A549 treated with AZD2906 at 1 μM for 4 hours (cell line): ENCODE measurements around the gene SPAG6. TPM values are rescaled to one million over a fixed set of nuclear protein-coding genes. Genes with fewer than 3 reads are reported as not detected.

ENCODE experiments used
- total RNA-seq: library from RNA; stranded (reverse); fragments of 200-300 nt; extraction: Qiagen RNA extraction; gene quantifications from 5 replicates; pipeline ENCODE4 v1.2.3, GENCODE V29; 2022

Gene SPAG6
- total RNA-seq = not detected in 5 replicates

GRCh38 chr10:22345301-22346095 is at the start of gene SPAG6:
Gene SPAG6 (plus strand): TSS chr10:22345496. CDS start chr10:22345612, 116 bp downstream.

GRCh38 chr10:22316286-22317075 is 28.8 kb upstream of the SPAG6 start, which contains the start of gene COMMD3:
Gene COMMD3 (plus strand): TSS chr10:22316388. CDS start chr10:22316418, 30 bp downstream.

GRCh38 chr10:22320591-22321155 is 24.6 kb upstream of the SPAG6 start, which contains the start of gene BMI1:
Gene BMI1 (plus strand): TSS chr10:22321099. CDS start chr10:22326450, 5,351 bp downstream.

Other genes starting within 250 kb of the SPAG6 start
- gene EBLN1, start 127.5 kb upstream of the SPAG6 start, total RNA-seq = 0.05 to 0.09 TPM in 2 of 5 replicates, not detected in the others
- gene COMMD3, start 29.1 kb upstream of the SPAG6 start, total RNA-seq = 41.2 to 48.2 TPM (median 44.6 TPM) in 5 replicates
- gene BMI1, start 24.4 kb upstream of the SPAG6 start, total RNA-seq = 30.8 to 40.6 TPM (median 33.8 TPM) in 5 replicates